ENCODE results near the gene SEPTIN10. TPM values are rescaled to one million over a fixed set of nuclear protein-coding genes. Genes with fewer than 3 reads are reported as not detected.

The SEPTIN10 gene
- polyA plus RNA-seq, 2 donors = 44.8 to 45.9 TPM

GRCh38 chr2:109535217-109535946, 78.4 kb downstream of the SEPTIN10 start:
- no peak overlapping the region for H3K4me3 ChIP-seq (ENCODE audit: low read depth in 1 of 2, low read length in 2 of 2)
- WGBS, 2 donors = 61 to 75% methylated on average over 6 of the region's 6 CpGs

GRCh38 chr2:109533823-109534222, 79.9 kb downstream of the SEPTIN10 start:
- H3K4me1 ChIP-seq (ENCODE audit: control insufficient read depth in 2 of 2, insufficient read depth in 2 of 2, low read length in 1 of 2) = peaks cover 0 to 3% of the 10 kb centered on the region in 2 donors
- no peak overlapping the region for H3K4me3 ChIP-seq (ENCODE audit: low read depth in 1 of 2, low read length in 2 of 2)
- no peaks in the 10 kb centered on the region for H3K36me3 ChIP-seq (ENCODE audit: control insufficient read depth in 2 of 2, insufficient read depth in 2 of 2, low read length in 1 of 2)
- no peaks in the 10 kb centered on the region for H3K9me3 ChIP-seq (ENCODE audit: control insufficient read depth in 2 of 2, insufficient read depth in 1 of 2, low read depth in 1 of 2, low read length in 1 of 2)
- H3K27me3 ChIP-seq (ENCODE audit: control insufficient read depth in 1 of 2, insufficient read depth in 2 of 2, low read length in 2 of 2) = no peaks in the 10 kb centered on the region
- 65 to 78% methylated on average over 7 of the region's 7 CpGs for WGBS, 2 donors
- H3K27ac ChIP-seq (ENCODE audit: low read depth in 2 of 2, low read length in 1 of 2) = no peak overlapping the region

More at GRCh38 chr2:109535217-109535946, 78.4 kb downstream of the SEPTIN10 start:
- Histone ChIP-seq H3K4me1 (ENCODE audit: control insufficient read depth in 2 of 2, insufficient read depth in 2 of 2, low read length in 1 of 2) (no peaks in the 10 kb centered on the region), H3K27ac (ENCODE audit: low read depth in 2 of 2, low read length in 1 of 2) (no peak overlapping the region), H3K36me3 (ENCODE audit: control insufficient read depth in 2 of 2, insufficient read depth in 2 of 2, low read length in 1 of 2) (no peaks in the 10 kb centered on the region), H3K9me3 (ENCODE audit: control insufficient read depth in 2 of 2, insufficient read depth in 1 of 2, low read depth in 1 of 2, low read length in 1 of 2) (no peaks in the 10 kb centered on the region), H3K27me3 (ENCODE audit: control insufficient read depth in 1 of 2, insufficient read depth in 2 of 2, low read length in 2 of 2) (no peaks in the 10 kb centered on the region)

DNA sequence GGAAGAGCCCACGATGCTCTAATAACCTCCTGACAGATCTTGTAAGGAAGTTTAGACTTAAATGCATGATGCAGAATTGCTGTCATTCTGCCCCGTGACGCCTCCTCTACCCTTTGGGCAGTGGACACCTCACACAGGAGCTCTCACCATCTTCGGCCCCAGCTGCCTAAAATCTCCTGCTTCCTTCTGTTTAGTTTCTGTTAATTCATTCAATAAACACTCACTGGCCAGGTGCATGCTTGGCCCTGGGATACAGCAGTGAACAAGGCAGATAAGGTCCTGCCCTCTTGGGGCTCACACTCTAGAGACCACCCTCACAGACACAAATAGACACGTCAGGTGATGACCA, 81.1 kb downstream of the SEPTIN10 start:
- Histone ChIP-seq H3K36me3 (ENCODE audit: control insufficient read depth in 2 of 2, insufficient read depth in 2 of 2, low read length in 1 of 2) (no peaks in the 10 kb centered on the region), H3K4me1 (ENCODE audit: control insufficient read depth in 2 of 2, insufficient read depth in 2 of 2, low read length in 1 of 2) (peaks cover 0 to 3% of the 10 kb centered on the region in 2 donors), H3K4me3 (ENCODE audit: low read depth in 1 of 2, low read length in 2 of 2) (no peak overlapping the region), H3K27me3 (ENCODE audit: control insufficient read depth in 1 of 2, insufficient read depth in 2 of 2, low read length in 2 of 2) (no peaks in the 10 kb centered on the region), H3K9me3 (ENCODE audit: control insufficient read depth in 2 of 2, insufficient read depth in 1 of 2, low read depth in 1 of 2, low read length in 1 of 2) (no peaks in the 10 kb centered on the region), H3K27ac (ENCODE audit: low read depth in 2 of 2, low read length in 1 of 2) (no peak overlapping the region)
- 85 to 90% methylated on average over 5 of the region's 5 CpGs for WGBS, 2 donors

- no peak overlapping the region for H3K4me3 ChIP-seq (ENCODE audit: low read depth in 1 of 2, low read length in 2 of 2)
- H3K36me3 ChIP-seq (ENCODE audit: control insufficient read depth in 2 of 2, insufficient read depth in 2 of 2, low read length in 1 of 2) = no peaks in the 10 kb centered on the region
- 84 to 91% methylated on average over 10 of the region's 10 CpGs for WGBS, 2 donors
- H3K27ac ChIP-seq (ENCODE audit: low read depth in 2 of 2, low read length in 1 of 2) = no peak overlapping the region
- H3K27me3 ChIP-seq (ENCODE audit: control insufficient read depth in 1 of 2, insufficient read depth in 2 of 2, low read length in 2 of 2) = no peaks in the 10 kb centered on the region
- H3K9me3 ChIP-seq (ENCODE audit: control insufficient read depth in 2 of 2, insufficient read depth in 1 of 2, low read depth in 1 of 2, low read length in 1 of 2) = no peaks in the 10 kb centered on the region
- H3K4me1 ChIP-seq (ENCODE audit: control insufficient read depth in 2 of 2, insufficient read depth in 2 of 2, low read length in 1 of 2) = peaks cover 0 to 3% of the 10 kb centered on the region in 2 donors
These were observed 81.7 kb downstream of the SEPTIN10 start for GRCh38 chr2:109531896-109532727.

GRCh38 chr2:109531221-109531620, 82.5 kb downstream of the SEPTIN10 start:
- no peaks in the 10 kb centered on the region for H3K27me3 ChIP-seq (ENCODE audit: control insufficient read depth in 1 of 2, insufficient read depth in 2 of 2, low read length in 2 of 2)
- WGBS, 2 donors = 79 to 84% methylated on average over 5 of the region's 5 CpGs
- H3K27ac ChIP-seq (ENCODE audit: low read depth in 2 of 2, low read length in 1 of 2) = no peak overlapping the region

GRCh38 chr2:109530712-109531111, 83.1 kb downstream of the SEPTIN10 start:
- H3K27ac ChIP-seq (ENCODE audit: low read depth in 2 of 2, low read length in 1 of 2) = no peak overlapping the region
- 74% methylated on average over 6 of the region's 6 CpGs for WGBS, 2 donors
- H3K27me3 ChIP-seq (ENCODE audit: control insufficient read depth in 1 of 2, insufficient read depth in 2 of 2, low read length in 2 of 2) = no peaks in the 10 kb centered on the region

More at GRCh38 chr2:109531221-109531620, 82.5 kb downstream of the SEPTIN10 start:
- no peaks in the 10 kb centered on the region for H3K9me3 ChIP-seq (ENCODE audit: control insufficient read depth in 2 of 2, insufficient read depth in 1 of 2, low read depth in 1 of 2, low read length in 1 of 2)
- H3K36me3 ChIP-seq (ENCODE audit: control insufficient read depth in 2 of 2, insufficient read depth in 2 of 2, low read length in 1 of 2) = no peaks in the 10 kb centered on the region
- no peak overlapping the region for H3K4me3 ChIP-seq (ENCODE audit: low read depth in 1 of 2, low read length in 2 of 2)
- peaks cover 0 to 3% of the 10 kb centered on the region in 2 donors for H3K4me1 ChIP-seq (ENCODE audit: control insufficient read depth in 2 of 2, insufficient read depth in 2 of 2, low read length in 1 of 2)

DNA sequence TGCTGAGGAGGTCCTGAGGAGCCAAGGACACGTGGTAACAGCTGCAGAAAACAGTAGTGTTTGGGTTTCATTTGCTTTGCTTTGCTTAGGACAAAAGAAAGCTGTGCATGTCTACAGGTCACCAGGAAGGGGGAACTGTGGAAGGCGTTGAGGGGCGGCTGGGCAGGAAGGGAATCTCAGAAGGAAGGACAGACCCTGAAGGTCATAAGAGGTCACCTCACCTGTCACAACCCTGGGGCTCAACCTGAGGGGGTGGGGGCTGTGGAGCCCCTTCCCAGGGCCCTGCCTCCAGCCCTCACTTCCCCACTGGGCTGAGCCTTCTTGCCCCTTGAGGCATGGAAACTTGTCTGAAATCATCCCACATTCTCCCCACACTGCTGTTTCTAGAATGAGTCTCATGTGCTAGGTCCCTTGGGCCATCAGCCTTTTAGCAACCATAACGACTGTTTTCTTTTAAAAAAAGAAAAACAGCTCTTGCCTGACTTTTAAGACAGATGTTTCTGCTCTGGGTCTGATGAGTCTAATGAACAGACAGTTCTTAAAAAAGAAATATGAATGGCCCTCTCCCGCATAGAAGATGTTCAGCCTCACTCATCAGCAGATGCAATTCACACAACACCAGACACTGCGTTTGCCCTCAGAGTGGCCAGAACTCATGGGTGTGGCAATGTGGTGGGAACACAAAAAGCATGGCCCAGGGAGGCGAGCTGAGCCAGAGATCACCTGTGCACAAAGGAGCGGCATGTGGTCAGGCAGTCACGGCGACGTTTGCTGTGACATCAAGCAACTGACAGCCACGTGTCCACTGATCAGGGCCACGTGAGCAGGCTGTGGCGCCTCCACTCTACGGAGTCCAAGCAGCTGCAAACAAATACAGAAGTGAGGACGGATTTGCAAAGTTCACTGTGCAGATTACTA, 84.0 kb downstream of the SEPTIN10 start:
- H3K36me3 ChIP-seq (ENCODE audit: control insufficient read depth in 2 of 2, insufficient read depth in 2 of 2, low read length in 1 of 2) = no peaks in the 10 kb centered on the region
- 73% methylated on average over 16 of the region's 16 CpGs for WGBS, 2 donors
- H3K4me3 ChIP-seq (ENCODE audit: low read depth in 1 of 2, low read length in 2 of 2) = no peak overlapping the region
- H3K9me3 ChIP-seq (ENCODE audit: control insufficient read depth in 2 of 2, insufficient read depth in 1 of 2, low read depth in 1 of 2, low read length in 1 of 2) = no peaks in the 10 kb centered on the region
- no peak overlapping the region for H3K27ac ChIP-seq (ENCODE audit: low read depth in 2 of 2, low read length in 1 of 2)
- H3K4me1 ChIP-seq (ENCODE audit: control insufficient read depth in 2 of 2, insufficient read depth in 2 of 2, low read length in 1 of 2) = peaks cover 0 to 3% of the 10 kb centered on the region in 2 donors
- H3K27me3 ChIP-seq (ENCODE audit: control insufficient read depth in 1 of 2, insufficient read depth in 2 of 2, low read length in 2 of 2) = no peaks in the 10 kb centered on the region

More at GRCh38 chr2:109530712-109531111, 83.1 kb downstream of the SEPTIN10 start:
- Histone ChIP-seq H3K9me3 (ENCODE audit: control insufficient read depth in 2 of 2, insufficient read depth in 1 of 2, low read depth in 1 of 2, low read length in 1 of 2) (no peaks in the 10 kb centered on the region), H3K4me1 (ENCODE audit: control insufficient read depth in 2 of 2, insufficient read depth in 2 of 2, low read length in 1 of 2) (peaks cover 0 to 3% of the 10 kb centered on the region in 2 donors), H3K4me3 (ENCODE audit: low read depth in 1 of 2, low read length in 2 of 2) (no peak overlapping the region), H3K36me3 (ENCODE audit: control insufficient read depth in 2 of 2, insufficient read depth in 2 of 2, low read length in 1 of 2) (no peaks in the 10 kb centered on the region)

GRCh38 chr2:109528811-109529501, 84.8 kb downstream of the SEPTIN10 start:
- Histone ChIP-seq H3K36me3 (ENCODE audit: control insufficient read depth in 2 of 2, insufficient read depth in 2 of 2, low read length in 1 of 2) (no peaks in the 10 kb centered on the region), H3K4me1 (ENCODE audit: control insufficient read depth in 2 of 2, insufficient read depth in 2 of 2, low read length in 1 of 2) (peaks cover 0 to 3% of the 10 kb centered on the region in 2 donors), H3K27me3 (ENCODE audit: control insufficient read depth in 1 of 2, insufficient read depth in 2 of 2, low read length in 2 of 2) (no peaks in the 10 kb centered on the region), H3K27ac (ENCODE audit: low read depth in 2 of 2, low read length in 1 of 2) (no peak overlapping the region), H3K9me3 (ENCODE audit: control insufficient read depth in 2 of 2, insufficient read depth in 1 of 2, low read depth in 1 of 2, low read length in 1 of 2) (no peaks in the 10 kb centered on the region), H3K4me3 (ENCODE audit: low read depth in 1 of 2, low read length in 2 of 2) (no peak overlapping the region)
- 88 to 90% methylated on average over 21 of the region's 21 CpGs for WGBS, 2 donors
